Endothelial cell of umbilical vein (primary cell): ENCODE data around the gene EPYC.

Source experiments
- POLR2AphosphoS5 ChIP-seq: IDR thresholded peaks from 2 replicates; pipeline ENCODE4 v1.6.1; 2012; ENCODE audit warnings: low read depth, mild to moderate bottlenecking, control low read depth, low read length, moderate library complexity; ENCODE audit not compliant: insufficient read depth
- TF ChIP-seq, protein P1 (sequence below), 2 donors: IDR thresholded peaks; 1 replicate in 1 of 2; 2 replicates in 1 of 2; pipeline ENCODE4 v1.5.1; 2011; ENCODE audit warnings: low read length in 2 of 2, mild to moderate bottlenecking in 2 of 2, moderate library complexity in 2 of 2, control low read depth in 1 of 2, inconsistent platforms in 1 of 2, low read depth in 1 of 2; ENCODE audit not compliant: insufficient read depth in 1 of 2; ENCODE audit errors: extremely low read depth in 1 of 2

DNA sequence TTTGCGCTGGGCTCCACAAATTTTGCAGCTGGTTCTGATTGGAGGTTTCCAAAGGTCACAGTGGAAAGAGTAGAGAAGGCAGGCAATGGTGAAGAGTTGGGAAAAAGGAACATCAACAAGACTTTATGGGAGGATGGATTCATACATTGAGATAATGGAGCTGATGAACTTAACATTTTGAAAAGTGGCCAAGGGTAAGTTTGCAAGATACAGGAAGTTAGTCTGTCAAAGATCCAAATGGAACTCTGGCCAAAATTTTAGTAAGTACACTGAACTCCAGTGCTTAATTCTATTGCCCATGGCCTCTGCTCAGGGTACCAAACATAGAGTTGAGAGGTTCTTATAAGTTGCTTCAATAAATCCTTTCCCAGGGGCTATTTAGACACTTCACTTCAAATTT lies 65.4 kb downstream of the EPYC start:
- no peak for TF ChIP-seq POLR2AphosphoS5
- TF ChIP-seq, protein P1, sequence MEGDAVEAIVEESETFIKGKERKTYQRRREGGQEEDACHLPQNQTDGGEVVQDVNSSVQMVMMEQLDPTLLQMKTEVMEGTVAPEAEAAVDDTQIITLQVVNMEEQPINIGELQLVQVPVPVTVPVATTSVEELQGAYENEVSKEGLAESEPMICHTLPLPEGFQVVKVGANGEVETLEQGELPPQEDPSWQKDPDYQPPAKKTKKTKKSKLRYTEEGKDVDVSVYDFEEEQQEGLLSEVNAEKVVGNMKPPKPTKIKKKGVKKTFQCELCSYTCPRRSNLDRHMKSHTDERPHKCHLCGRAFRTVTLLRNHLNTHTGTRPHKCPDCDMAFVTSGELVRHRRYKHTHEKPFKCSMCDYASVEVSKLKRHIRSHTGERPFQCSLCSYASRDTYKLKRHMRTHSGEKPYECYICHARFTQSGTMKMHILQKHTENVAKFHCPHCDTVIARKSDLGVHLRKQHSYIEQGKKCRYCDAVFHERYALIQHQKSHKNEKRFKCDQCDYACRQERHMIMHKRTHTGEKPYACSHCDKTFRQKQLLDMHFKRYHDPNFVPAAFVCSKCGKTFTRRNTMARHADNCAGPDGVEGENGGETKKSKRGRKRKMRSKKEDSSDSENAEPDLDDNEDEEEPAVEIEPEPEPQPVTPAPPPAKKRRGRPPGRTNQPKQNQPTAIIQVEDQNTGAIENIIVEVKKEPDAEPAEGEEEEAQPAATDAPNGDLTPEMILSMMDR (IDR thresholded peaks at IDR 0.05; ENCODE audit: extremely low read depth in 1 of 2, insufficient read depth in 1 of 2, low read depth in 1 of 2, low read length in 2 of 2), result no peak
